Measurements from ENCODE around the gene CRACDL. TPM values are rescaled to one million over a fixed set of nuclear protein-coding genes. Genes with fewer than 3 reads are reported as not detected.

Gene CRACDL
- polyA plus RNA-seq, 1 donor (not counting 4 experiments of a cell fraction or from before 2014, with no cell fraction given), result 1.6 TPM

GRCh38 chr2:98870516-98871158 lies 65.4 kb downstream of the CRACDL start:
- H3K4me3 ChIP-seq (ENCODE audit: control insufficient read depth in 2 of 3, extremely low read depth in 1 of 3, insufficient read depth in 2 of 3, low read depth in 1 of 3, low read length in 3 of 3), result no peak overlapping the region
- H3K4me2 ChIP-seq (ENCODE audit: control insufficient read depth, extremely low read depth, insufficient read depth, low read depth, low read length), result no peak overlapping the region
- H4K20me1 ChIP-seq (ENCODE audit: control insufficient read depth, extremely low read depth, insufficient read depth, low read length), result no peaks in the 10 kb centered on the region
- no peaks in the 10 kb centered on the region for H3K9me1 ChIP-seq (ENCODE audit: control insufficient read depth, extremely low read depth, insufficient read depth, low read length)
- no peaks in the 10 kb centered on the region for H3K27me3 ChIP-seq (ENCODE audit: control insufficient read depth, extremely low read depth, insufficient read depth, low read length)
- H3K9ac ChIP-seq (ENCODE audit: control insufficient read depth, extremely low read depth, insufficient read depth, low read length), result no peak overlapping the region
- no peaks in the 10 kb centered on the region for H3K9me3 ChIP-seq (ENCODE audit: control insufficient read depth, low read depth, low read length)
- DNase-seq (ENCODE audit: low read depth, low spot score) (no peak), FAIRE-seq (no peak)
- dilution Hi-C loops (cut with MboI; ENCODE audit: extremely low pct_ligation_motif_present, low sequenced_read_pairs), result no loop called here
- H2AFZ ChIP-seq (ENCODE audit: control insufficient read depth, low read length), result no peak overlapping the region
- TF ChIP-seq EZH2 (IDR thresholded peaks at IDR 0.05; ENCODE audit: low read length) (no peak), CTCF (optimal IDR thresholded peaks at IDR 0.05 in 1 of 3, IDR thresholded peaks at IDR 0.05 in 1 of 3, conservative IDR thresholded peaks at IDR 0.05 in 1 of 3; ENCODE audit: extremely low read depth in 1 of 3, insufficient read depth in 2 of 3, low read length in 3 of 3) (no peak)
- no peaks in the 10 kb centered on the region for H3K36me3 ChIP-seq (ENCODE audit: control insufficient read depth in 2 of 2, extremely low read depth in 1 of 2, insufficient read depth in 2 of 2, low read length in 2 of 2)
- H3K27ac ChIP-seq (ENCODE audit: control insufficient read depth, insufficient read depth, low read length), result no peak overlapping the region
- H3K79me2 ChIP-seq (ENCODE audit: control insufficient read depth, insufficient read depth, low read length), result no peaks in the 10 kb centered on the region
- peaks cover 47% of the 10 kb centered on the region for H3K4me1 ChIP-seq (ENCODE audit: control insufficient read depth, extremely low read depth, insufficient read depth, low read length)

GRCh38 chr2:98869870-98870269 lies 66.2 kb downstream of the CRACDL start:
- dilution Hi-C loops (cut with MboI; ENCODE audit: extremely low pct_ligation_motif_present, low sequenced_read_pairs), result no loop called here
- FAIRE-seq (no peak), DNase-seq (ENCODE audit: low read depth, low spot score) (no peak)
- H3K36me3 ChIP-seq (ENCODE audit: control insufficient read depth in 2 of 2, extremely low read depth in 1 of 2, insufficient read depth in 2 of 2, low read length in 2 of 2), result no peaks in the 10 kb centered on the region
- no peaks in the 10 kb centered on the region for H4K20me1 ChIP-seq (ENCODE audit: control insufficient read depth, extremely low read depth, insufficient read depth, low read length)
- no peaks in the 10 kb centered on the region for H3K79me2 ChIP-seq (ENCODE audit: control insufficient read depth, insufficient read depth, low read length)
- H3K9me1 ChIP-seq (ENCODE audit: control insufficient read depth, extremely low read depth, insufficient read depth, low read length), result no peaks in the 10 kb centered on the region
- no peaks in the 10 kb centered on the region for H3K9me3 ChIP-seq (ENCODE audit: control insufficient read depth, low read depth, low read length)
- peak overlapping the region; percentile 82 for H3K4me2 ChIP-seq (ENCODE audit: control insufficient read depth, extremely low read depth, insufficient read depth, low read depth, low read length)
- peak overlapping the region; percentile 80 for H3K27ac ChIP-seq (ENCODE audit: control insufficient read depth, insufficient read depth, low read length)
- H3K4me1 ChIP-seq (ENCODE audit: control insufficient read depth, extremely low read depth, insufficient read depth, low read length), result peaks cover 55% of the 10 kb centered on the region
- no peak for TF ChIP-seq EZH2 (IDR thresholded peaks at IDR 0.05; ENCODE audit: low read length)
- TF ChIP-seq CTCF (optimal IDR thresholded peaks at IDR 0.05 in 1 of 3, IDR thresholded peaks at IDR 0.05 in 1 of 3, conservative IDR thresholded peaks at IDR 0.05 in 1 of 3; ENCODE audit: extremely low read depth in 1 of 3, insufficient read depth in 2 of 3, low read length in 3 of 3), result no peak
- peak overlapping the region in 1 of 3 experiments; percentile 67 for H3K4me3 ChIP-seq (ENCODE audit: control insufficient read depth in 2 of 3, extremely low read depth in 1 of 3, insufficient read depth in 2 of 3, low read depth in 1 of 3, low read length in 3 of 3)
- peak overlapping the region; percentile 75 for H3K9ac ChIP-seq (ENCODE audit: control insufficient read depth, extremely low read depth, insufficient read depth, low read length)
- H3K27me3 ChIP-seq (ENCODE audit: control insufficient read depth, extremely low read depth, insufficient read depth, low read length), result no peaks in the 10 kb centered on the region
- peak overlapping the region; percentile 97 for H2AFZ ChIP-seq (ENCODE audit: control insufficient read depth, low read length)

Measured in keratinocyte (primary cell).